ENCODE measurements around the gene BNC2. TPM values are rescaled to one million over a fixed set of nuclear protein-coding genes. Genes with fewer than 3 reads are reported as not detected.

The BNC2 gene
- total and polyA plus RNA-seq, 4 donors: 3.1 to 51.2 (median 16.9) TPM

DNA sequence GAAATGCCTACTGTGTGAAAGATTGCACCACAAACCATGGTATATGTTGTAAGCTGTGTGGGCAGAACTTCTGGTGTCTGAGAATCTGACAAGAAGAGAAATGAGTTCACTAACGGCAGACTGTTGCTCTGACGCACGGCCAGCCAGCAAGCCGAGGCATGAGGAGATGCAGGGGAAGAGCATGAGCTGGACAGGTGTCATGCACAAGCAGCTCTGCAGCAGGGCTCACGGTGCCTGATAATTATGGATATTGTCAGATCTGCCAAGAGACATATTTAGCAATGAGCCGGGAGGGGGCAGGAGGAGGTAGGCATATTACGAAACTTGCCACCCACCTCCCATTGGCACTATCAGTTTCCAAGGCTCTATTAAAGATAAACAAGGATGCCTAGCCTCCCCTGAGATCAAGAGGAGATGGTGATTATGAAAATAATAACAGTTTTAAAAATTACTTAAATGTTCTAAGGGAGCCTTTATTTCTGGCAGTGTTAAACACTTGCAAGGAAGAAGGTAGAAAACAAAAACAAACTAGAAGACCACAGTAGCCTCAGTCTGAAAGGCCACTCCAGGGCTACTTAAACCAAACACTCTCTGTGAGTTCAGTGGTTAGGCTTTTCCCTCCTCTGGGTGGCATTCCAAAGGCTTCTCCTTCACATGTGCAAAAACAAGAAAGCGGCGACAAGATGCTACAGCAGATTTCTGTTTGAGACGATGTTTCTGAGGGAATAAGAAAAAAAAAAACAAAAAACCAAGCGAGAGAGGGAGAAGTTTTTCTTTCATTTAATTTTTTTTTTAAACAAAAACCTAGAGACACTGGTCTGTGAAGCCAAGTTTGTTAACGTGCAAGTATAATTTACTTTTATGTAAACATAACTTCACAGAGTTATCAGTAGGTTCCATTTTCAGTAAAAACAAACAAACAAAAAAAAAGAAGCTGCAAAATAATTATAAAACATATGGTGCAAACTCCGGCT, 339.5 kb downstream of the BNC2 start:
- H3K4me3 ChIP-seq (ENCODE audit: low read depth, low read length): no peak overlapping the region
- DNase-seq (ENCODE audit: low read depth in 4 of 6, low spot score in 6 of 6): peak in 1 of 6 donors; percentile 24

DNA sequence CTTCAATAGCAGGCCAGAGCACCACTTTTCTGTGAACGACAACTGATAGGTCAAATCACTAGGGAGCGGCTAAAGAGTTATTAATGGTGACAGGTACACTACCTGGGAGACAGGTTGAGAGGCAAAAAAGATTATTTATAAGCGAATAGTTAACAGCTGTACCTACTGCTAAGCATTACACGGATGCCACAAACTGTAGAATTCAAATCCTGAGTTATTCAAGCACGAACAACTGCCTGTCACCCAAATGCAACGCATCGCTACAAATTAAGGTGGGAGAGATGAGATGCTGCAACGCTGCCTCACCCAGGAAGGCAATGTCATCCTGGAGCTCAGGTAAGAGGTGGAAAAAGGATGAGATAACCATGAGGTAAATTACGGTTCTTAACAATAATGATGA, 342.9 kb downstream of the BNC2 start:
- H3K9me3 ChIP-seq (ENCODE audit: control insufficient read depth, insufficient read depth, low read length): no peaks in the 10 kb centered on the region
- no peaks in the 10 kb centered on the region for H3K4me1 ChIP-seq (ENCODE audit: control insufficient read depth, insufficient read depth, low read length)
- no peaks in the 10 kb centered on the region for H3K36me3 ChIP-seq (ENCODE audit: control insufficient read depth, insufficient read depth, low read length)
- 93% methylated on average over 8 of the region's 9 CpGs for WGBS (ENCODE audit: insufficient coverage)
- H3K27me3 ChIP-seq (ENCODE audit: control insufficient read depth, insufficient read depth, low read length): no peaks in the 10 kb centered on the region
- no peak for DNase-seq (ENCODE audit: low read depth in 4 of 6, low spot score in 6 of 6)
- no peak overlapping the region for H3K27ac ChIP-seq (ENCODE audit: low read depth, low read length)
- H3K4me3 ChIP-seq (ENCODE audit: low read depth, low read length): no peak overlapping the region

More for the DNA sequence above, 339.5 kb downstream of the BNC2 start:
- Histone ChIP-seq H3K9me3 (ENCODE audit: control insufficient read depth, insufficient read depth, low read length) (no peaks in the 10 kb centered on the region), H3K4me1 (ENCODE audit: control insufficient read depth, insufficient read depth, low read length) (no peaks in the 10 kb centered on the region), H3K27ac (ENCODE audit: low read depth, low read length) (no peak overlapping the region), H3K27me3 (ENCODE audit: control insufficient read depth, insufficient read depth, low read length) (no peaks in the 10 kb centered on the region), H3K36me3 (ENCODE audit: control insufficient read depth, insufficient read depth, low read length) (no peaks in the 10 kb centered on the region)
- 57% methylated on average over 4 of the region's 13 CpGs for WGBS (ENCODE audit: insufficient coverage)

DNA sequence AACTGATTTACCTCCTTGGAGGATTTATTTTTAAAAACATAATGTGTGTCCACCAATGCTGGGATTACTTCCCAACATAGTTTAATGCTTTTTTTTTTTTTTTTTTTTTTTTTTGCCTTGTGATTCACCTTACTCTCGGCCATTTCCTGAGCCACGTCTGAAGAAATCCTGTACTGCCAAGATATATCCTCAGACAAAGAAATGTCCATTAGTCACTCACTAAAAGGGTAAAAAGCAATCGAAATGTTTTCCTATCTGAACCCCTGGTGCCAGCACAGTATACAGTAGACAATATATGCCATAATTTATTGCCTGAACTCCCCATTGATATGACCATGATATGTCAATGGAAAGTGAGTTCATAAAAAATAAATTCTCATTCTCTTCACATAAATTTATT, 344.1 kb downstream of the BNC2 start:
- H3K36me3 ChIP-seq (ENCODE audit: control insufficient read depth, insufficient read depth, low read length): no peaks in the 10 kb centered on the region
- no peaks in the 10 kb centered on the region for H3K9me3 ChIP-seq (ENCODE audit: control insufficient read depth, insufficient read depth, low read length)
- DNase-seq (ENCODE audit: low read depth in 4 of 6, low spot score in 6 of 6): no peak
- H3K27me3 ChIP-seq (ENCODE audit: control insufficient read depth, insufficient read depth, low read length): no peaks in the 10 kb centered on the region
- H3K4me3 ChIP-seq (ENCODE audit: low read depth, low read length): no peak overlapping the region
- 100% methylated on average over 2 of the region's 3 CpGs for WGBS (ENCODE audit: insufficient coverage)
- no peaks in the 10 kb centered on the region for H3K4me1 ChIP-seq (ENCODE audit: control insufficient read depth, insufficient read depth, low read length)
- H3K27ac ChIP-seq (ENCODE audit: low read depth, low read length): no peak overlapping the region

DNA sequence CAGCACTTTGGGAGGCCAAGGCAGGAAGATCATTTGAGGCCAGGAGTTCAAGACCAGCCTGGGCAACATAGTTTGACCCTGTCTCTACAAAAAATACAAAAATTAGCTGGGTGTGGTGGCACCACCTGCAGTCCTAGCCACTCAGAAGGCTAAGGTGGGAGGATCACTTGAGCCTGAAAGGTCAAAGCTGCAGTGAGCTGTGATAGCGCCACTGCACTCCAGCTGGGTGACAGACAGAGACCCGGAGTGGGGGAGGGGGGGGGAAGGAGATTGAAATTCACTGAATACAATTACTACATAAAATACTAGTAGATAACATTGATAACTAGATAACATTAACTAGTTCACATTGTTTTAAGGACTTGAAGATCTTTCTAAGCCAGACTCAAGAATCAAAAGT, 345.6 kb downstream of the BNC2 start:
- Histone ChIP-seq H3K36me3 (ENCODE audit: control insufficient read depth, insufficient read depth, low read length) (no peaks in the 10 kb centered on the region), H3K27me3 (ENCODE audit: control insufficient read depth, insufficient read depth, low read length) (no peaks in the 10 kb centered on the region), H3K4me3 (ENCODE audit: low read depth, low read length) (no peak overlapping the region), H3K27ac (ENCODE audit: low read depth, low read length) (no peak overlapping the region), H3K4me1 (ENCODE audit: control insufficient read depth, insufficient read depth, low read length) (no peaks in the 10 kb centered on the region), H3K9me3 (ENCODE audit: control insufficient read depth, insufficient read depth, low read length) (no peaks in the 10 kb centered on the region)
- no CpG with 5 or more reads among the region's 2 CpGs for WGBS (ENCODE audit: insufficient coverage)
- no peak for DNase-seq (ENCODE audit: low read depth in 4 of 6, low spot score in 6 of 6)

DNA sequence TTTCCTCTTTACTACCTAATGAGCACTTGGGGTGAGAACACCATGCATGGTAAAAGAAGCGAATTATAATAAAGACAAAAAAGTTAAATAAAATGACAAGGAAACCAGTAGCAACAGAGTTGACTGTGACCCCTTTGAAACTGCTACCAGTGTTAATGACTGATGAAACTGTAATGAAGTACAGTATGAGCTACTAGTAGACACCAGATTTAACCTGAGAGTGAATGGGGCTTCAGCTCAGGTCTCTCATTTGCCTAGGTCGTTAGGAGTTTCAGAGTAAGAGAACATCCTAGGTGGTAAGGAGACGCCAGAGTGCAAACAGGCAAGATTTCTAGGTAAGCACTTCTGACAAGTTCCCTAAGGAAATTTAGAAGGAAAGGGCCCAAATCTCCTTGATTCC, 346.4 kb downstream of the BNC2 start:
- no peaks in the 10 kb centered on the region for H3K4me1 ChIP-seq (ENCODE audit: control insufficient read depth, insufficient read depth, low read length)
- 90% methylated on average over 2 of the region's 3 CpGs for WGBS (ENCODE audit: insufficient coverage)
- H3K27ac ChIP-seq (ENCODE audit: low read depth, low read length): no peak overlapping the region
- H3K36me3 ChIP-seq (ENCODE audit: control insufficient read depth, insufficient read depth, low read length): no peaks in the 10 kb centered on the region
- no peaks in the 10 kb centered on the region for H3K27me3 ChIP-seq (ENCODE audit: control insufficient read depth, insufficient read depth, low read length)
- no peak for DNase-seq (ENCODE audit: low read depth in 4 of 6, low spot score in 6 of 6)
- H3K4me3 ChIP-seq (ENCODE audit: low read depth, low read length): no peak overlapping the region
- H3K9me3 ChIP-seq (ENCODE audit: control insufficient read depth, insufficient read depth, low read length): no peaks in the 10 kb centered on the region

DNA sequence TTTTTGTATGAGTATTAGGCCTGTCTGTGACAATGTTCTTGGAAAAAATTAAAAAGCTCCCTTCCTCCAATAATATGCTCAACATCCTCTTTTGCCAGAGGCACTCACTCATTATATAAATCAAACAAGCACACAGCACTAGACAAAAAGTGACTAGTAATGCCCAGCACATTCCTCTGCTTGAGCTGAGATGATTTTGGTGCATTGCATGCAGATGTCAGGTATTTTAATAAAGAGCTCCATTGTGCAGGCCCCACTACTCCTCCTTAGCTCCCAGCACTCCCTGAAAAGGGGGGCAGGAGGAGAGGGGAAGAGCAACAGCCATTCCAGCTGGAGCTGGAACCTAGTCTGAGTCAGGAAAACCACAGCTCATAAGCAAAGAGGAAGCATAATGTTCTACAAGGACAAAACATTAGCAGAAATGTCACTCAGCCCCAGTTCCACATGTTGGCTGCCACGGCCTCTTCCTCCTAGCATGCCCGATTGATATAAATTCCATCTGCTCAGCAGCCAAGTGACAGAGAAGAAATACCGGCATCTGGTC, 348.5 kb downstream of the BNC2 start:
- Histone ChIP-seq H3K27me3 (ENCODE audit: control insufficient read depth, insufficient read depth, low read length) (no peaks in the 10 kb centered on the region), H3K27ac (ENCODE audit: low read depth, low read length) (no peak overlapping the region), H3K36me3 (ENCODE audit: control insufficient read depth, insufficient read depth, low read length) (no peaks in the 10 kb centered on the region), H3K4me3 (ENCODE audit: low read depth, low read length) (no peak overlapping the region), H3K9me3 (ENCODE audit: control insufficient read depth, insufficient read depth, low read length) (no peaks in the 10 kb centered on the region), H3K4me1 (ENCODE audit: control insufficient read depth, insufficient read depth, low read length) (no peaks in the 10 kb centered on the region)
- WGBS (ENCODE audit: insufficient coverage): no CpG with 5 or more reads among the region's 3 CpGs
- peak in 2 of 6 donors; percentile 49 to 58 for DNase-seq (ENCODE audit: low read depth in 4 of 6, low spot score in 6 of 6)

DNA sequence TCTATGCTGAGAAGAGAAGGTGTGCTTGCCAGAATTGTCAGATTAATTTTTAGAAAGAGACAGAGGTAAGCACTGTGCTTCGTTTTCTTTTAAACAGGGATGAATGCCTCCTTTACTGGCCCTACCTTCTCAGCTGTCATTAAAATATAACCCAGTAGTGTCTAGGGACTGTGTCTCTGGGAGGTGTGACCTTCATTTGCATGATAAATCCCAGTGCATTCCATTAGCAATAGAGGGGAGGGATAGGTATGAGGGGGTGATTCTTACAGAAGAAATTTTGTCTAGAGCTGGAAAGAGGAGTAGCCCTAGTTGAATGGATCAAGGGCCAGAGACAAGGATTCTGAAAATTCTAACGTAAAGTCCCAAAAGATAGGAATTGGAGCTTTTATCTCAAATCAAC, 351.5 kb downstream of the BNC2 start:
- Histone ChIP-seq H3K27ac (ENCODE audit: low read depth, low read length) (no peak overlapping the region), H3K4me3 (ENCODE audit: low read depth, low read length) (no peak overlapping the region), H3K36me3 (ENCODE audit: control insufficient read depth, insufficient read depth, low read length) (no peaks in the 10 kb centered on the region), H3K4me1 (ENCODE audit: control insufficient read depth, insufficient read depth, low read length) (peaks cover 5% of the 10 kb centered on the region), H3K27me3 (ENCODE audit: control insufficient read depth, insufficient read depth, low read length) (no peaks in the 10 kb centered on the region), H3K9me3 (ENCODE audit: control insufficient read depth, insufficient read depth, low read length) (no peaks in the 10 kb centered on the region)
- no peak for DNase-seq (ENCODE audit: low read depth in 4 of 6, low spot score in 6 of 6)
- WGBS (ENCODE audit: insufficient coverage): no CpG with 5 or more reads among the region's 2 CpGs

DNA sequence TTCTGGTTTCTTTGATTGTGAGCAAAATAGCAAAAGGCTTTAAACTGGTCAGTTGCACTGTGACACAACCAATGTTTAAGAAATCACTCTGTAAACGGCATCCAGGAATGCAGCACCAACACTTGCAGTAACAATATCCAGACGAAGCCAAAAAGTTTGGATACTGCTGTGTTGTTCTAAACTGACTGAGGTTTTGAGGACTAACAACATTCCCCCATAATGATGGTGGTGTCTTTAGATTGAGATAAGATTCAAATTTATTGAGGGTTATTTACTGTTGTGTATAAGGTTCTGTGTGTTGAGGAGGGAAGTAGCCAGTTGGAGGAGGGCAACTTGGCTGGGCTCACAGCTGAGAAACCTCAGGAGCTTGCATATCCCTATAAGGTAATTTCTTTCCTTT, 353.6 kb downstream of the BNC2 start:
- Histone ChIP-seq H3K4me1 (ENCODE audit: control insufficient read depth, insufficient read depth, low read length) (peaks cover 5% of the 10 kb centered on the region), H3K36me3 (ENCODE audit: control insufficient read depth, insufficient read depth, low read length) (no peaks in the 10 kb centered on the region), H3K9me3 (ENCODE audit: control insufficient read depth, insufficient read depth, low read length) (no peaks in the 10 kb centered on the region), H3K4me3 (ENCODE audit: low read depth, low read length) (no peak overlapping the region), H3K27me3 (ENCODE audit: control insufficient read depth, insufficient read depth, low read length) (no peaks in the 10 kb centered on the region), H3K27ac (ENCODE audit: low read depth, low read length) (no peak overlapping the region)
- 100% methylated on average over 1 of the region's 2 CpGs for WGBS (ENCODE audit: insufficient coverage)
- DNase-seq (ENCODE audit: low read depth in 4 of 6, low spot score in 6 of 6): no peak

DNA sequence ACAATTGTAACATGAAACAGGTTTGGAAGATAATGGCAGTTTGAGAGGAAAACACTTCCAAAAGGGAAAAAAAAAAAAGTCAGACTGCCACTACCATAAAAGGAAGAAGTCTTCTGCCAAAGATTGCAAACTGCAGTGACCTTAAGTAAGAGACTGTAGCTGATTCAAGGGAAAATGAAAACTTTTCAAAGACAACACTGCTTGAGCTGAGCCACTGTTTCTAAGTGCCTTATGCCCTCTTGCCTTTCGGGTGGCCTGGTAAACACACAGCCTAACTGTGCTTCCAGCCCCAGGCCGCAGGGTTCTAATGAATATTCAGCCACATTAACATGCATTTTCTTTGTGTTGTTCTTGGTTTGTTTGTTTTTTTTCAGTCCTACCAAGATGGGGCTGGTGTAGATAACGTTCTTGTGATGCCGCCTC, 354.6 kb downstream of the BNC2 start:
- no peaks in the 10 kb centered on the region for H3K27me3 ChIP-seq (ENCODE audit: control insufficient read depth, insufficient read depth, low read length)
- H3K36me3 ChIP-seq (ENCODE audit: control insufficient read depth, insufficient read depth, low read length): no peaks in the 10 kb centered on the region
- WGBS (ENCODE audit: insufficient coverage): 40% methylated on average over 1 of the region's 4 CpGs
- peaks cover 5% of the 10 kb centered on the region for H3K4me1 ChIP-seq (ENCODE audit: control insufficient read depth, insufficient read depth, low read length)
- H3K4me3 ChIP-seq (ENCODE audit: low read depth, low read length): no peak overlapping the region
- peak overlapping the region; percentile 52 for H3K27ac ChIP-seq (ENCODE audit: low read depth, low read length)
- no peaks in the 10 kb centered on the region for H3K9me3 ChIP-seq (ENCODE audit: control insufficient read depth, insufficient read depth, low read length)
- DNase-seq (ENCODE audit: low read depth in 4 of 6, low spot score in 6 of 6): peak in 3 of 6 donors; percentile 5 to 75 (median 40)

DNA sequence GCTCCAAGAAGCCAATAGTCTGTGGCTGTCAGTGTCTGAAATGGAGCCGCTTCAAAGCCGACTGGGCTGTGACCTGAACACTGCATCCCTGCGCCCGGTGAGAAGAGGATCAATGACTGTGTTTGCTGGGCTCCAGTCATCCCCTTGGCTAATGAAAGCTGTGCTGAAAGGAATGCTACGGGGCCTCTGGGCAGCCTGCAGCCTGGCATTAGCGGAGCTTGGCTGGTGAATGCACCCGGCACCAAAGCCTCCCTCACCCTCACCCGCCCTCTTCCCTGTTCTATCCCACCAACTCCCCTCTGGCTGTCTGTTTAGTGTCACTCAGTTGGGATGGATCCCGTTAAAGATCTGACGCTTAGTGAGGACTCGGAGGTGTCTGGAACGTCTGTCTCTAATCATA, 355.3 kb downstream of the BNC2 start:
- Histone ChIP-seq H3K36me3 (ENCODE audit: control insufficient read depth, insufficient read depth, low read length) (no peaks in the 10 kb centered on the region), H3K27ac (ENCODE audit: low read depth, low read length) (no peak overlapping the region), H3K4me3 (ENCODE audit: low read depth, low read length) (no peak overlapping the region), H3K9me3 (ENCODE audit: control insufficient read depth, insufficient read depth, low read length) (no peaks in the 10 kb centered on the region), H3K27me3 (ENCODE audit: control insufficient read depth, insufficient read depth, low read length) (no peaks in the 10 kb centered on the region), H3K4me1 (ENCODE audit: control insufficient read depth, insufficient read depth, low read length) (peaks cover 5% of the 10 kb centered on the region)
- WGBS (ENCODE audit: insufficient coverage): 32% methylated on average over 6 of the region's 12 CpGs
- peak in 3 of 6 donors; percentile 17 to 67 (median 59) for DNase-seq (ENCODE audit: low read depth in 4 of 6, low spot score in 6 of 6)

All from spinal cord (tissue), 10 donors.